Anterior cingulate cortex (tissue), 58 donors: ENCODE results near the gene NPHS1.
"Not testable (repeated sequence)": the region's sequence is repeated elsewhere in the genome, so short reads cannot be mapped to it uniquely, and the experiment has no call there.

Experiments
- DNase-seq, 58 donors: peaks; one replicate each; lab custom pipeline; 2025; lab: John Stamatoyannopoulos, UW

Gene NPHS1, protein sequence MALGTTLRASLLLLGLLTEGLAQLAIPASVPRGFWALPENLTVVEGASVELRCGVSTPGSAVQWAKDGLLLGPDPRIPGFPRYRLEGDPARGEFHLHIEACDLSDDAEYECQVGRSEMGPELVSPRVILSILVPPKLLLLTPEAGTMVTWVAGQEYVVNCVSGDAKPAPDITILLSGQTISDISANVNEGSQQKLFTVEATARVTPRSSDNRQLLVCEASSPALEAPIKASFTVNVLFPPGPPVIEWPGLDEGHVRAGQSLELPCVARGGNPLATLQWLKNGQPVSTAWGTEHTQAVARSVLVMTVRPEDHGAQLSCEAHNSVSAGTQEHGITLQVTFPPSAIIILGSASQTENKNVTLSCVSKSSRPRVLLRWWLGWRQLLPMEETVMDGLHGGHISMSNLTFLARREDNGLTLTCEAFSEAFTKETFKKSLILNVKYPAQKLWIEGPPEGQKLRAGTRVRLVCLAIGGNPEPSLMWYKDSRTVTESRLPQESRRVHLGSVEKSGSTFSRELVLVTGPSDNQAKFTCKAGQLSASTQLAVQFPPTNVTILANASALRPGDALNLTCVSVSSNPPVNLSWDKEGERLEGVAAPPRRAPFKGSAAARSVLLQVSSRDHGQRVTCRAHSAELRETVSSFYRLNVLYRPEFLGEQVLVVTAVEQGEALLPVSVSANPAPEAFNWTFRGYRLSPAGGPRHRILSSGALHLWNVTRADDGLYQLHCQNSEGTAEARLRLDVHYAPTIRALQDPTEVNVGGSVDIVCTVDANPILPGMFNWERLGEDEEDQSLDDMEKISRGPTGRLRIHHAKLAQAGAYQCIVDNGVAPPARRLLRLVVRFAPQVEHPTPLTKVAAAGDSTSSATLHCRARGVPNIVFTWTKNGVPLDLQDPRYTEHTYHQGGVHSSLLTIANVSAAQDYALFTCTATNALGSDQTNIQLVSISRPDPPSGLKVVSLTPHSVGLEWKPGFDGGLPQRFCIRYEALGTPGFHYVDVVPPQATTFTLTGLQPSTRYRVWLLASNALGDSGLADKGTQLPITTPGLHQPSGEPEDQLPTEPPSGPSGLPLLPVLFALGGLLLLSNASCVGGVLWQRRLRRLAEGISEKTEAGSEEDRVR (N-terminal part only)

DNA sequence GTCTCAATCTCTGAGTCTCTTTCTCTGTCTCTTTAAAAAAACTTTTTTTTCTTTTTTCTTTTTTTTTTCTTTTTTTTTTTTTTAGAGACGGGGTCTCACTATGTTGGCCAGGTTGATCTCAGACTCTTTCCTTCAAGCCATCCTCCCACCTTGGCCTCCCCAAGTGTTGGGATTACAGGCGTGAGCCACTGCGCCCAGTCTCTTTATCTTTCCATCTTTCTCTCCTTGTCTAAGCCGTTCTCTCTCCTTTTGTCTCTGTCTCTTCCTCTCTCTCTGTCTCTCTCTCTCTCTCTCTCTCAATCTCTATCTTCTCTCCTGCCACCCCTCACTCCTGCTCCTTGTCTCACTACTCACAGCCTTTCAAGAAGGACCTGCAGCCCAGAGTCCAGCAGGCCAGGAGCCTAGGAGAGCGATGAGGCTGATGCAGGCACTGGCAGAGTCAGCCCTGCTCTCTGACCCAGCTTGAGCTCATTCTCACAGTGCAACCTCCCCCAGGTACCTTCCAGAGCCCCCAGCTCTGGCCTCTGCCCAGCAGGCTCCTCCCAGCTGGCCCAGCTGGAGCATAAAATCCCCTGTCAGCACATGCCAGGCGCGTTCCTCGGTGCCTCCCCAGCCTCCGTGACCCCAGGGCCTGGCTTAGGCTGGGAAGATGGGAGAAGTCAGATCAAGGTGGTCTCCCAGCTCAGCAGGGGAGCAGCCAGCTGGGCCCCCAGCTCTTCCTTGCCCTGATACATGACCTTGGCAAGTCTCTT is at the start of gene NPHS1:
Gene NPHS1 (minus strand): TSS at position 476 of the 752 bp plus-strand sequence. CDS start 667 bp downstream, outside the sequence.
- DNase-seq: no peak

GRCh38 chr19:35901055-35901644 is 48.8 kb upstream of the NPHS1 start:
- no peak for DNase-seq

GRCh38 chr19:35899547-35900214 is 47.4 kb upstream of the NPHS1 start:
- DNase-seq: peak in 55 of 58 donors; percentile 14 to 85 (median 62)

- peak in 1 of 58 donors; percentile 63 for DNase-seq
Measured at GRCh38 chr19:35898499-35898809, 46.1 kb upstream of the NPHS1 start.

DNA sequence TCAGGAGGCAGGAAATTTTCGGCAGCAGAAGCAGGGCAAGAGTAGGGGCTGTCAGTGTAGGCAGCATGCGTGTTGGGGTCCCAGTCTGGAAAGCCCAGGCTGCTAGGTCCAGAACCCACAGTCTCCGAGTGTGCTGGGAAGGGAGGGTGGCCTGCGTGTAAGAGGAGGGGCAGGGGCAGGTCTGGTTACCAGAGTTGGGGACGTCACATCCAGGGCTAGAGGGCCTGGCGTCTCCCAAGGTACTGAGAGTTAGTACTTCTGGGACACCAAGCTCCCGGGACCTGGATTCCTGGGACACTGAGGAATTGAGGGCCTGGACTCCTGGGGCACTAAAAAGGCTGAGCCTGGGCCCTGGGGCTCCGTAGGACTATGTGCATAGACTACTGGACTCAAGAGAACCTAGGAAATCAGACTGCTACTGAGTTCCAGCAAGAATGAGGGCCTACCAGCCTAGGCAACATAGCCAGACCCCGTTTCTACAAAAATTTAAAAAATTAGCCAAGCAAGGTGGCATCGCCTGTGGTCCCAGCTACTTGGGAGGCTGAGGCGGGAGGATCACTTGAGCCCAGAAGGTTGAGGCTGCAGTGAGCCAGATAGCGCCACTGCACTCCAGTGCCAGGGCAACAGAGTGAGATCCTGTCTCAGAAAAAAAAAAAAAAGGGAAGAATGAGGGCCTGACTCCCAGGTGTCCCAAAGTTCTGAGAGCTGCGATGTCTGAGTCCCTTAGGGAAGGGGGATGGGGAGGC is 45.6 kb upstream of the NPHS1 start:
- DNase-seq: no peak

DNA sequence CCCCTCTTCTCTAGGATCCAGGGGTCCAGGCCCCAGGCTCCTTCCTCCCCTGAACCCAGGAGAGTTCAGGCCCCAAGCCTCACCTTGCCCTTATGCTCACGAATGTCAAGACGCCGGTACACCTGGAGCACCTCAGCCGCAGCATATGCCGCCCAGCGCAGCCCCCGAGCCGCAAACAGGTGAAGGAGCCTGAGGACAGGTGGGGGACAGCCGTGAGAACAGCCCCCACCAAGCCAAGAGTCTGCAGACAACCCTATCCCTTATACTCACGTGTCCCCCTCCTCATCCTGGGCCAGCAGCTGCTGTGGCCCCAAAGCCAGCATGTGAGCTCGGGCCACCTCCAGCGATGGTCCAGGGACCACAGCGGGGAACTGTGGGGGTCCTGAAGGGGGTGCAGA is 44.3 kb upstream of the NPHS1 start:
- DNase-seq: no peak

DNA sequence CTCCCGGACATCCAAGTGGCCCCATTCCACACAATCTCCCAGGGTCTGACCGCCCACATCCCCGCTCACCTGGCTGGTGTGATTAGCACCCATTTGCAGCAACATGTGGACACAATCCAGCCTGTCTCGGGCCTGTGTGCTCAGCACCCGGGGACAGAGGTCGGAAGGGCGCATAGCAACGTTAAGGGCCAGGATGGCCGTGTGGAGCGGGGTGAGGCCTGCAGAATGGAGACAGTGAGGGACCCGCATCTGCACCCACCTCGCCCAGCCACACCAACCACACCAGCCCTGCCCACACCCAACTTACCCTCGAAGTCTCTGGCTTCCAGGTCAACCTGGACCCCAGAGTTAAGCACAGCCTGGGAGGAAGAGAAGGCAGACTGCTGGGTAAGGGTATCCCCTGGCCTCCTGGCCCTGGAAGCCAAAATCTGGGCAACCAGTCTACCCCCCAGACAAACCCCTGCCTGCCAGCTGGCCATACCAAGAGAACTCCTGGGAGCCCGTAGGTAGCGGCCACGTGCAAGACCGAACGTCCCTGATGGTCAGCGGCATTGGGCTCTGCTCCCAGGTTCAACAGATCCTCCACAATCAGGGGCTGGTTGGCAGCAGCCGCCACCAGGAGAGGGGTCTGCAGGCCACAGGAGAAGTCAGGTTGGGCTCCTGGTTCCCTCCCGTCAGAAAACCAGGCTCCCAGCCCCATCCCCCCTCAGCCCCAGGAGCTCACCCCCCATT is 43.8 kb upstream of the NPHS1 start:
- DNase-seq: no peak

DNA sequence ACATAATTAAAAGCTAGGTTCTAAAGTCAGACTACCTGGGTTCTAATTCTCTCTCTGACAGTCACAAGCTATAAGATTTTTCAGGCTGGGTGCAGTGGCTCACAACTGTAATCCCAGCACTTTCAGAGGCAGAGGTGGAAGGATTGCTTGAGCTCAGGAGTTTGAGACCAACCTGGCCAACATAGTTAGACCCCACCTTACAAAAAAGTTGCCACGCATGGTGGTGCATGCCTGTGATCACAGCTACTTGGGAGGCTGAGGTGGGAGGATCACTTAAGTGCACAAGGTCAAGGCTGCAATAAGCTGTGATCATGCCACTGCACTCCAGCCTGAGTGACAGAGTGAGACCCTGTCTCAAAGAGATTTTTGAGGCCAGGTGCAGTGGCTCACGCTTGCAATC is 42.0 kb upstream of the NPHS1 start:
- no peak for DNase-seq

DNA sequence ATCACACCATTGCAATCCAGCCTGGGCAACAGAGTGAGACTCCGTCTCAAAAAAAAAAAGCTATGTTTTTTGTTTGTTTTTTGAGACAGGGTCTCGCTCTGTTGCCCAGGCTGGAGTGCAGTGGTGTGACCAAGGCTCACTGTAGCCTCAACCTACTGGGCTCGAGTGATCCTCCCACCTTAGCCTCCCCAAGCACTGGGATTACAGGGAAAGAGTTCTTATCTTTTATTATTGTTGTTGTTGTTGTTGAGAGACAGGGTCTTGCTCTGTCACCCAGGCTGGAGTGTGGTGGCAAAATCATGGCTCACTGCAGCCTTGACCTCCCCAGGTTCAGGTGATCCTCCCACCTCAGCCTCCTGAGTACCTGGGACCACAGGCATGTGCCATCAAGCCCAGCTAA is 39.5 kb upstream of the NPHS1 start:
- DNase-seq: not testable (repeated sequence)

GRCh38 chr19:35890113-35890650 is 37.9 kb upstream of the NPHS1 start:
- no peak for DNase-seq

- DNase-seq: peak in 1 of 58 donors; percentile 11
Measured at GRCh38 chr19:35889370-35890112, 37.2 kb upstream of the NPHS1 start.

DNA sequence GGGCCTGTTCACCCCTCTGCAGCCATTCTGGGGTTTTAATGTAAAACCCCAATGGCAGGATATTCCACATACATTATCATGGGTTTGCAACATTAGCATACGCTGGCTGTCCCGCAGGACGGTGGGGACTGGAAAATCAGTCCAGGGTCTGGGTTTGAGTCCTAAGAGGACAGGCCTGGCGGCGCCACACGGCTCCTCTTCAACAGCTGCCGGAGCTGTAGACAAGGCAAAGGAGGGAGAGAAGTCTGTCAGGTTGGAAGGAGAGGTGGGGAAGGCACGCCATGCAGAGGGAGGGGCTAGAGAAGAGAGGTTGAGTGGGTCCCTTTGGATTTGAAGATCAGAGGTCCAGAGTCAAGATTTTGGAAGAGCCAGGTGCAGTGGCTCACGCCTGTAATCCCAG is 36.1 kb upstream of the NPHS1 start:
- no peak for DNase-seq

GRCh38 chr19:35887197-35887596 is 34.9 kb upstream of the NPHS1 start:
- DNase-seq: no peak

- no peak for DNase-seq
Measured at GRCh38 chr19:35885904-35886303, 33.6 kb upstream of the NPHS1 start.

- DNase-seq: no peak
Measured at GRCh38 chr19:35885225-35885738, 33.0 kb upstream of the NPHS1 start.

- no peak for DNase-seq
Measured at GRCh38 chr19:35883882-35884281, 31.6 kb upstream of the NPHS1 start.
